SK-N-SH treated with all-trans-retinoic acid at 6 μM for 48 hours (cell line): ENCODE measurements around the gene DHX34.

Source experiments
- ATAC-seq: fragments of 200-7000 bp; cut with Tn5 transposase; 3 replicates; pipeline ENCODE4 v1.9.1; 2020; ENCODE audit warnings: mild to moderate bottlenecking, moderate library complexity
- CSDC2 ChIP-seq: fragments of 250-450 bp; sonication (Bioruptor Pico); IDR thresholded peaks from 2 replicates; pipeline ENCODE4 v1.5.0; 2020; ENCODE audit warnings: mild to moderate bottlenecking, moderate library complexity
- ESRRG ChIP-seq: fragments of 250-450 bp; sonication (Bioruptor Pico); IDR thresholded peaks from 2 replicates; pipeline ENCODE4 v1.6.1; 2021; ENCODE audit warnings: mild to moderate bottlenecking
- GLIS3 ChIP-seq: fragments of 250-450 bp; sonication (Bioruptor Pico); IDR thresholded peaks from 2 replicates; pipeline ENCODE4 v1.5.0; 2020; ENCODE audit warnings: mild to moderate bottlenecking, moderate library complexity
- ISL1 ChIP-seq: fragments of 250-450 bp; sonication (Bioruptor Pico); IDR thresholded peaks from 2 replicates; pipeline ENCODE4 v2.1.2; 2022; ENCODE audit warnings: mild to moderate bottlenecking, moderate library complexity
- OSR1 ChIP-seq: fragments of 250-450 bp; sonication (Bioruptor Pico); IDR thresholded peaks from 2 replicates; pipeline ENCODE4 v1.8.0; 2022; ENCODE audit warnings: moderate library complexity, mild to moderate bottlenecking, inconsistent platforms
- PPARA ChIP-seq: fragments of 250-450 bp; sonication (Bioruptor Pico); IDR thresholded peaks from 2 replicates; pipeline ENCODE4 v1.5.0; 2020; ENCODE audit warnings: mild to moderate bottlenecking, borderline replicate concordance
- RARB ChIP-seq: fragments of 250-450 bp; sonication (Bioruptor Pico); IDR thresholded peaks from 2 replicates; pipeline ENCODE4 v1.8.0; 2021; ENCODE audit warnings: mild to moderate bottlenecking, moderate library complexity
- SNAI2 ChIP-seq: fragments of 250-450 bp; sonication (Bioruptor Pico); IDR thresholded peaks from 2 replicates; pipeline ENCODE4 v1.5.0; 2020; ENCODE audit warnings: mild to moderate bottlenecking, moderate library complexity
- TOX ChIP-seq: fragments of 250-450 bp; sonication (Bioruptor Pico); IDR thresholded peaks from 2 replicates; pipeline ENCODE4 v1.8.0; 2021; ENCODE audit warnings: mild to moderate bottlenecking, moderate library complexity, borderline replicate concordance
- ZC3H10 ChIP-seq: fragments of 250-450 bp; sonication (Bioruptor Pico); IDR thresholded peaks from 2 replicates; pipeline ENCODE4 v1.5.1; 2021; ENCODE audit warnings: mild to moderate bottlenecking, moderate library complexity
- ZFP3 ChIP-seq: fragments of 250-450 bp; sonication (Bioruptor Pico); IDR thresholded peaks from 2 replicates; pipeline ENCODE4 v1.5.0; 2020; ENCODE audit warnings: mild to moderate bottlenecking, moderate library complexity
- ZNF565 ChIP-seq: fragments of 450-650 bp; formaldehyde crosslinking; conservative IDR thresholded peaks from 2 replicates; pipeline ENCODE4 v1.5.0; 2020; ENCODE audit warnings: low read depth, mild to moderate bottlenecking, moderate library complexity
- ZNF70 ChIP-seq: fragments of 450-650 bp; formaldehyde crosslinking; IDR thresholded peaks from 2 replicates; pipeline ENCODE4 v1.5.0; 2020; ENCODE audit warnings: mild to moderate bottlenecking, moderate library complexity
- ZNF8 ChIP-seq: fragments of 450-650 bp; formaldehyde crosslinking; IDR thresholded peaks from 2 replicates; pipeline ENCODE4 v1.5.0; 2020; ENCODE audit warnings: mild to moderate bottlenecking, moderate library complexity
- TF ChIP-seq, protein P1 (sequence below): fragments of 250-450 bp; sonication (Bioruptor Pico); IDR thresholded peaks from 2 replicates; pipeline ENCODE4 v1.8.0; 2020; ENCODE audit warnings: mild to moderate bottlenecking, moderate library complexity, borderline replicate concordance
- TF ChIP-seq, protein P2 (sequence below): fragments of 250-450 bp; sonication (Bioruptor Pico); IDR thresholded peaks from 2 replicates; pipeline ENCODE4 v1.5.1; 2021; ENCODE audit warnings: mild to moderate bottlenecking, moderate library complexity
- TF ChIP-seq, protein P3 (sequence below): fragments of 250-450 bp; sonication (Bioruptor Pico); IDR thresholded peaks from 2 replicates; pipeline ENCODE4 v1.5.0; 2020; ENCODE audit warnings: mild to moderate bottlenecking, moderate library complexity
- TF ChIP-seq, protein P4 (sequence below): fragments of 250-450 bp; sonication (Bioruptor Pico); IDR thresholded peaks from 2 replicates; pipeline ENCODE4 v1.5.1; 2020; ENCODE audit warnings: low read depth, mild to moderate bottlenecking, moderate library complexity

Gene DHX34

DNA sequence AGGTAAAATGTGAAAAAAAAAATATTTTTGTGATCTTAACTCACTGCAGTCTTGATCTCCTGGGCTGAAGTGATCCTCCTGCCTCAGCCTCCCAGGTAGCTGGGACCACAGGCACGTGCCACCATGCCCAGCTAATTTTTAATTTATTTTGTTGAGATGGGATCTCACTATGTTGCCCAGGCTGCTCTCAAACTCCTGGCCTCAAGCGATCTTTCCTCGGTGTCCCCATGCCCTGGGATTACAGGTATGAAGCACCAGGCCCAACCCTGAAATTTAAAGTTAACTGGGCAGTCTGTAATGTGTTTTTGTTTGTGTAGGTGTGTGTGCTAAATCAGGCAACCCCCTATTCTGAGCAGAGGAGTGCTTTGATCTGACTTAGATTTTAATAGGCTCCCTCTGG lies 42.8 kb upstream of the DHX34 start:
- TF ChIP-seq ZNF8 (CRISPR knock-in tag), result no peak
- TF ChIP-seq ZC3H10 (CRISPR knock-in tag), result no peak
- TF ChIP-seq CSDC2 (CRISPR knock-in tag), result no peak
- TF ChIP-seq, protein P1, sequence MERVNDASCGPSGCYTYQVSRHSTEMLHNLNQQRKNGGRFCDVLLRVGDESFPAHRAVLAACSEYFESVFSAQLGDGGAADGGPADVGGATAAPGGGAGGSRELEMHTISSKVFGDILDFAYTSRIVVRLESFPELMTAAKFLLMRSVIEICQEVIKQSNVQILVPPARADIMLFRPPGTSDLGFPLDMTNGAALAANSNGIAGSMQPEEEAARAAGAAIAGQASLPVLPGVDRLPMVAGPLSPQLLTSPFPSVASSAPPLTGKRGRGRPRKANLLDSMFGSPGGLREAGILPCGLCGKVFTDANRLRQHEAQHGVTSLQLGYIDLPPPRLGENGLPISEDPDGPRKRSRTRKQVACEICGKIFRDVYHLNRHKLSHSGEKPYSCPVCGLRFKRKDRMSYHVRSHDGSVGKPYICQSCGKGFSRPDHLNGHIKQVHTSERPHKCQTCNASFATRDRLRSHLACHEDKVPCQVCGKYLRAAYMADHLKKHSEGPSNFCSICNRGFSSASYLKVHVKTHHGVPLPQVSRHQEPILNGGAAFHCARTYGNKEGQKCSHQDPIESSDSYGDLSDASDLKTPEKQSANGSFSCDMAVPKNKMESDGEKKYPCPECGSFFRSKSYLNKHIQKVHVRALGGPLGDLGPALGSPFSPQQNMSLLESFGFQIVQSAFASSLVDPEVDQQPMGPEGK, result no peak
- TF ChIP-seq, protein P2, sequence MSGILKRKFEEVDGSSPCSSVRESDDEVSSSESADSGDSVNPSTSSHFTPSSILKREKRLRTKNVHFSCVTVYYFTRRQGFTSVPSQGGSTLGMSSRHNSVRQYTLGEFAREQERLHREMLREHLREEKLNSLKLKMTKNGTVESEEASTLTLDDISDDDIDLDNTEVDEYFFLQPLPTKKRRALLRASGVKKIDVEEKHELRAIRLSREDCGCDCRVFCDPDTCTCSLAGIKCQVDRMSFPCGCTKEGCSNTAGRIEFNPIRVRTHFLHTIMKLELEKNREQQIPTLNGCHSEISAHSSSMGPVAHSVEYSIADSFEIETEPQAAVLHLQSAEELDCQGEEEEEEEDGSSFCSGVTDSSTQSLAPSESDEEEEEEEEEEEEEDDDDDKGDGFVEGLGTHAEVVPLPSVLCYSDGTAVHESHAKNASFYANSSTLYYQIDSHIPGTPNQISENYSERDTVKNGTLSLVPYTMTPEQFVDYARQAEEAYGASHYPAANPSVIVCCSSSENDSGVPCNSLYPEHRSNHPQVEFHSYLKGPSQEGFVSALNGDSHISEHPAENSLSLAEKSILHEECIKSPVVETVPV (CRISPR knock-in tag), result no peak
- no peak for TF ChIP-seq ZNF70 (CRISPR knock-in tag)
- ATAC-seq, result no peak

DNA sequence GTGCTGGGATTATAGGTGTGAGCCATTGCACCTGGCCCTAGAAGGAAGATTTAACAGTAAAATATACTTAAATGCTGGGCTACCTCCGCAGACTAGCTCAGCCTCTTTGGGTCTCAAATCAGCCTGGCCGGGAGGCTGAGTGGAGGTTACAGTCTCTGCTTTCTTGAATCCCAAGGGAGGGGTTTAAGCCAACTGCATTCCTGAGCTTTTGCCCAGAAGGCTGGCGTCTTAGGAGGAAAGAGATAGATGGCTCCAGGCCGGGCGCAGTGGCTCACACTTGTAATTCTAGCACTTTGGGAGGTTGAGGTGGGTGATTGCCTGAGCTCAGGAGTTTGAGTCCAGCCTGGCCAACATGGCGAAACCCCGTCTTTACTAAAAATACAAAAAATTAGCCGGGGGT lies 40.1 kb upstream of the DHX34 start:
- peak; percentile 21; the same call in 1 of the 3 replicates for ATAC-seq
- TF ChIP-seq CSDC2 (CRISPR knock-in tag), result no peak
- TF ChIP-seq ESRRG, result no peak
- TF ChIP-seq, protein P3, sequence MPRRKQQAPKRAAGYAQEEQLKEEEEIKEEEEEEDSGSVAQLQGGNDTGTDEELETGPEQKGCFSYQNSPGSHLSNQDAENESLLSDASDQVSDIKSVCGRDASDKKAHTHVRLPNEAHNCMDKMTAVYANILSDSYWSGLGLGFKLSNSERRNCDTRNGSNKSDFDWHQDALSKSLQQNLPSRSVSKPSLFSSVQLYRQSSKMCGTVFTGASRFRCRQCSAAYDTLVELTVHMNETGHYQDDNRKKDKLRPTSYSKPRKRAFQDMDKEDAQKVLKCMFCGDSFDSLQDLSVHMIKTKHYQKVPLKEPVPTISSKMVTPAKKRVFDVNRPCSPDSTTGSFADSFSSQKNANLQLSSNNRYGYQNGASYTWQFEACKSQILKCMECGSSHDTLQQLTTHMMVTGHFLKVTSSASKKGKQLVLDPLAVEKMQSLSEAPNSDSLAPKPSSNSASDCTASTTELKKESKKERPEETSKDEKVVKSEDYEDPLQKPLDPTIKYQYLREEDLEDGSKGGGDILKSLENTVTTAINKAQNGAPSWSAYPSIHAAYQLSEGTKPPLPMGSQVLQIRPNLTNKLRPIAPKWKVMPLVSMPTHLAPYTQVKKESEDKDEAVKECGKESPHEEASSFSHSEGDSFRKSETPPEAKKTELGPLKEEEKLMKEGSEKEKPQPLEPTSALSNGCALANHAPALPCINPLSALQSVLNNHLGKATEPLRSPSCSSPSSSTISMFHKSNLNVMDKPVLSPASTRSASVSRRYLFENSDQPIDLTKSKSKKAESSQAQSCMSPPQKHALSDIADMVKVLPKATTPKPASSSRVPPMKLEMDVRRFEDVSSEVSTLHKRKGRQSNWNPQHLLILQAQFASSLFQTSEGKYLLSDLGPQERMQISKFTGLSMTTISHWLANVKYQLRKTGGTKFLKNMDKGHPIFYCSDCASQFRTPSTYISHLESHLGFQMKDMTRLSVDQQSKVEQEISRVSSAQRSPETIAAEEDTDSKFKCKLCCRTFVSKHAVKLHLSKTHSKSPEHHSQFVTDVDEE (CRISPR knock-in tag), result no peak
- no peak for TF ChIP-seq SNAI2 (CRISPR knock-in tag)
- no peak for TF ChIP-seq ZNF565 (CRISPR knock-in tag)
- no peak for TF ChIP-seq ISL1
- TF ChIP-seq OSR1 (CRISPR knock-in tag), result no peak
- TF ChIP-seq, protein P4, sequence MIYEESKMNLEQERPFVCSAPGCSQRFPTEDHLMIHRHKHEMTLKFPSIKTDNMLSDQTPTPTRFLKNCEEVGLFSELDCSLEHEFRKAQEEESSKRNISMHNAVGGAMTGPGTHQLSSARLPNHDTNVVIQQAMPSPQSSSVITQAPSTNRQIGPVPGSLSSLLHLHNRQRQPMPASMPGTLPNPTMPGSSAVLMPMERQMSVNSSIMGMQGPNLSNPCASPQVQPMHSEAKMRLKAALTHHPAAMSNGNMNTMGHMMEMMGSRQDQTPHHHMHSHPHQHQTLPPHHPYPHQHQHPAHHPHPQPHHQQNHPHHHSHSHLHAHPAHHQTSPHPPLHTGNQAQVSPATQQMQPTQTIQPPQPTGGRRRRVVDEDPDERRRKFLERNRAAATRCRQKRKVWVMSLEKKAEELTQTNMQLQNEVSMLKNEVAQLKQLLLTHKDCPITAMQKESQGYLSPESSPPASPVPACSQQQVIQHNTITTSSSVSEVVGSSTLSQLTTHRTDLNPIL, result no peak

DNA sequence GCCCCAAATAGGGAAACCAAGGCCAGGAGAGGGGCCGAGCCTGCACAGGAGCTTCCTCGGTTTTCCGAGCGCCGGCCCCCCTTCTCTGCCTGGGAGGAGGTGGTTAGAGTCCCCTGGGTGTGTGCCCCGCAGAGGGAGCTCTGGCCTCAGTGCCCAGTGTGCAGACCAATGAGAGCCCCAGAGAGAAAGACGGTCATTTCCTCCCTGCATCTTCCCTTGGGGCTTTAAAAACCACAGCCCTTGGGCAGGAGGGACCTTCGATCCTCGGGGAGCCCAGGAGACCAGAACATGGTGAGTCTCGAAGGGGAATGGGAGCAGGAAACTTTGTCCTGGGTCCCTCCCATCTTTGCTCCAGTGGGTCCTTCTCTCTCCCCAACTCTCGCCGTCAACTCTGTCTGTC lies 39.5 kb upstream of the DHX34 start, which contains the start of gene C5AR1:
TSS of gene C5AR1 (plus strand) at position 254 of the 400 bp plus-strand sequence. CDS start at position 289, 35 bp downstream.
- no peak for TF ChIP-seq ISL1
- no peak for TF ChIP-seq ZNF70 (CRISPR knock-in tag)
- no peak for TF ChIP-seq ZFP3
- no peak for TF ChIP-seq GLIS3 (CRISPR knock-in tag)
- TF ChIP-seq PPARA (CRISPR knock-in tag), result no peak
- TF ChIP-seq, protein P2 (CRISPR knock-in tag), result no peak
- TF ChIP-seq CSDC2 (CRISPR knock-in tag), result no peak
- no peak for TF ChIP-seq TOX
- TF ChIP-seq, all 23 proteins: peak for 0
- peak; percentile 32; the same call in 2 of the 3 replicates for ATAC-seq

DNA sequence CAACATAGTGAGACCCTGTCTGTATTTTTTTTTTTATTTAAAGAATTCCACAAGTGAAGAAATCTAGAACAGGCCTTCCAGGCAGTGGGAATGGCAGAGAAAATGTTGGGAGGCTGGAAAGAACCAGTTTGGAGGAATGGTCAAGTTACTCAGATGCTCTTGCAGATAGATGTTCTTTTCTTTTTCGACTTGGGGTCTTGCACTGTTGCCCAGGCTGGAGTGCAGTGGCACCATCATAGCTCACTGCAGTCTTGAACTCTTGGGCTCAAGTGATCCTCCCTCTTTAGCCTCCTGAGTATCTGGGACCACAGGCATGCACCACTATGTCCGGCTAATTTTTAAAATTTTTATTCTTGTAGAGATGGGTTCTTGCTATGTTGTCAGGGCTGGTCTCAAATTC lies 38.8 kb upstream of the DHX34 start:
- no peak for ATAC-seq
- no peak for TF ChIP-seq RARB (CRISPR knock-in tag)
- TF ChIP-seq, protein P4, result no peak
- TF ChIP-seq, all 23 proteins: peak for 0
